Esophagus muscularis mucosa (tissue), 4 donors: ENCODE measurements around the gene CD27. TPM values are rescaled to one million over a fixed set of nuclear protein-coding genes. Genes with fewer than 3 reads are reported as not detected.

Experiments used
- DNase-seq: peaks from one replicate; pipeline ENCODE4 v3.0.0-alpha.2; 2017; ENCODE audit errors: extremely low spot score
- H3K27ac ChIP-seq, 4 donors: fragments of 200-600 bp; sonication (generic); replicated peaks in 1 of 4; 1 replicate in 3 of 4; 2 replicates in 1 of 4; pipeline ENCODE4 v1.5.1; 2016 to 2019; ENCODE audit warnings: mild to moderate bottlenecking in 1 of 4
- H3K27me3 ChIP-seq, 4 donors: fragments of 200-600 bp; sonication (generic); one replicate each; pipeline versions ENCODE4 v1.5.1 to v1.6.0; 2016 to 2019
- H3K36me3 ChIP-seq, 4 donors: fragments of 200-600 bp; sonication (generic); one replicate each; pipeline ENCODE4 v1.5.1; 2016 to 2019
- H3K4me1 ChIP-seq, 4 donors: fragments of 200-600 bp; sonication (generic); one replicate each; pipeline ENCODE4 v1.5.1; 2016 to 2019
- H3K4me3 ChIP-seq, 4 donors: fragments of 200-600 bp; sonication (generic); 1 replicate in 2 of 4; 2 replicates in 2 of 4; pipeline ENCODE4 v1.5.1; 2016 to 2019; ENCODE audit warnings: mild to moderate bottlenecking in 4 of 4, moderate library complexity in 1 of 4
- H3K9me3 ChIP-seq, 4 donors: fragments of 200-600 bp; sonication (generic); 1 replicate in 3 of 4; 2 replicates in 1 of 4; pipeline ENCODE4 v1.5.1; 2016 to 2019
- CTCF ChIP-seq, 3 experiments: fragments of 200-600 bp in 2 of 3; fragments of 450-650 bp in 1 of 3; sonication (generic) in 2 of 3; IDR thresholded peaks; one replicate each; pipeline ENCODE4 v1.5.1; 2017 to 2019; ENCODE audit warnings: antibody characterized with exemption in 3 of 3, mild to moderate bottlenecking in 2 of 3, moderate library complexity in 1 of 3
- EP300 ChIP-seq: sonication (generic); formaldehyde crosslinking; IDR thresholded peaks from one replicate; pipeline ENCODE4 v1.6.1; 2017; ENCODE audit warnings: antibody characterized with exemption
- POLR2A ChIP-seq: fragments of 450-650 bp; IDR thresholded peaks from one replicate; pipeline ENCODE4 v1.6.1; 2017; ENCODE audit warnings: antibody characterized with exemption, moderate library complexity, mild to moderate bottlenecking, low read depth
- POLR2AphosphoS5 ChIP-seq, 2 donors: sonication (generic); formaldehyde crosslinking; IDR thresholded peaks; one replicate each; pipeline ENCODE4 v1.6.1; 2017; ENCODE audit warnings: antibody characterized with exemption in 2 of 2
- WGBS: methylation state at CpG from one replicate; pipeline ENCODE4 v1.1.5; 2018; 5-methylcytosine and 5-hydroxymethylcytosine counted together
- intact Hi-C: fragments of 100-400 bp; cut with DNase I; formaldehyde crosslinking; loops from one replicate; pipeline ENCODE4 v1.15.1; 2023
- total RNA-seq, 4 donors: library from RNA; depleted of rRNA; stranded (reverse); fragments of >200 nt; gene quantifications; one replicate each; pipeline versions ENCODE4 v1.1.0 to v1.2.1, GENCODE V29; 2016

CD27 gene
- total RNA-seq, 4 donors from 2014 or later = 0.66 TPM; not detected in 3

GRCh38 chr12:6405963-6406362, 38.8 kb upstream of the CD27 start:
- intact Hi-C loops = no loop called here
- H3K27me3 ChIP-seq = no peaks in the 10 kb centered on the region
- no peak overlapping the region for H3K4me3 ChIP-seq
- WGBS = 67% methylated on average over 6 of the region's 6 CpGs
- no peak for DNase-seq
- no peaks in the 10 kb centered on the region for H3K9me3 ChIP-seq
- TF ChIP-seq EP300 (no peak), POLR2A (no peak), CTCF (IDR thresholded peaks at IDR 0.05) (no peak), POLR2AphosphoS5 (IDR thresholded peaks at IDR 0.05) (no peak)
- no peaks in the 10 kb centered on the region for H3K36me3 ChIP-seq
- no peaks in the 10 kb centered on the region for H3K4me1 ChIP-seq
- H3K27ac ChIP-seq = no peak overlapping the region

- DNase-seq = no peak
- H3K4me3 ChIP-seq = no peak overlapping the region
- H3K36me3 ChIP-seq = no peaks in the 10 kb centered on the region
- H3K27me3 ChIP-seq = no peaks in the 10 kb centered on the region
- no peaks in the 10 kb centered on the region for H3K4me1 ChIP-seq
- TF ChIP-seq EP300 (no peak), POLR2AphosphoS5 (IDR thresholded peaks at IDR 0.05) (no peak), POLR2A (no peak), CTCF (IDR thresholded peaks at IDR 0.05) (no peak)
- H3K27ac ChIP-seq = no peak overlapping the region
- intact Hi-C loops = no loop called here
- no peaks in the 10 kb centered on the region for H3K9me3 ChIP-seq
- 94% methylated on average over 10 of the region's 10 CpGs for WGBS
Observed at GRCh38 chr12:6407236-6407954, 37.4 kb upstream of the CD27 start.

GRCh38 chr12:6416596-6416995, 28.2 kb upstream of the CD27 start:
- H3K27me3 ChIP-seq = no peaks in the 10 kb centered on the region
- H3K36me3 ChIP-seq = no peaks in the 10 kb centered on the region
- 85% methylated on average over 3 of the region's 3 CpGs for WGBS
- H3K9me3 ChIP-seq = no peaks in the 10 kb centered on the region
- intact Hi-C loops = no loop called here
- H3K27ac ChIP-seq = no peak overlapping the region
- TF ChIP-seq CTCF (IDR thresholded peaks at IDR 0.05) (no peak), POLR2A (no peak), EP300 (no peak), POLR2AphosphoS5 (IDR thresholded peaks at IDR 0.05) (no peak)
- no peak for DNase-seq
- H3K4me3 ChIP-seq = no peak overlapping the region
- H3K4me1 ChIP-seq = peaks cover 0 to 15% (median 7%) of the 10 kb centered on the region in 4 donors

GRCh38 chr12:6418796-6419195, 26.0 kb upstream of the CD27 start:
- no peaks in the 10 kb centered on the region for H3K9me3 ChIP-seq
- no peak overlapping the region for H3K27ac ChIP-seq
- DNase-seq = no peak
- 82% methylated on average over 6 of the region's 6 CpGs for WGBS
- TF ChIP-seq POLR2A = no peak
- no peak for TF ChIP-seq EP300
- TF ChIP-seq CTCF (IDR thresholded peaks at IDR 0.05) = no peak
- no peak for TF ChIP-seq POLR2AphosphoS5 (IDR thresholded peaks at IDR 0.05)
- H3K4me3 ChIP-seq = no peak overlapping the region
- no peaks in the 10 kb centered on the region for H3K36me3 ChIP-seq
- H3K27me3 ChIP-seq = no peaks in the 10 kb centered on the region
- intact Hi-C loops = no loop called here
- H3K4me1 ChIP-seq = peaks cover 0 to 21% (median 12%) of the 10 kb centered on the region in 4 donors
